HG03139 (cell line): Measurements from ENCODE around the gene NIT2.

ENCODE experiments used
- ATAC-seq: cut with Tn5 transposase; IDR thresholded peaks from one replicate; pipeline ENCODE4 v1.9.1; 2021; ENCODE audit not compliant: unreplicated experiment

NIT2 gene

GRCh38 chr3:100395679-100396431 lies 61.3 kb downstream of the NIT2 start:
- no peak for ATAC-seq

DNA sequence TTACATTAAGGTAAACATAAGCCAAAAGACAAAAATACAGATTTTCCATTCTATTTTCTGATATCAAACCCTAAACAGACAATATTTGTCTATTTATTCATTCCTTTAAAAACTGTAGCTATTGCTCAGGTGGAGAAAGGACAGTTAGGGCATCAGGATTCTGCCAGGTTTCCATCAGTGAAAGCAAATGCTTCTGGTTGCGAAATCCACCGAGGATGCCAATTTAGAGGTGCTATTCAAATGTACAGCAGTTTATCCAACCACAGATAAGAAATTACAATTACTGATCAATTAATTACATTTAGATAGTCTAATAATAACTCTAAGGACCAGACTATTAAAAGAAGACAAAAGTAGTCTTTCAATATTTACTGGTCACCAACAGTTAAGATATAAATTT lies 62.4 kb downstream of the NIT2 start:
- no peak for ATAC-seq

- no peak for ATAC-seq
Observed at GRCh38 chr3:100399341-100400071, 64.9 kb downstream of the NIT2 start.

- peak; percentile 3 for ATAC-seq
Observed at GRCh38 chr3:100400419-100400779, 65.8 kb downstream of the NIT2 start.

- peak; percentile 92 for ATAC-seq
Observed at GRCh38 chr3:100400780-100401673, 66.5 kb downstream of the NIT2 start, which contains the start of the genes LNP1 and TOMM70. Gene LNP1 (plus strand): TSS chr3:100401539. CDS start chr3:100429730, 28,191 bp downstream. Gene TOMM70 (minus strand): TSS chr3:100401089. CDS start chr3:100400949, 140 bp downstream.

DNA sequence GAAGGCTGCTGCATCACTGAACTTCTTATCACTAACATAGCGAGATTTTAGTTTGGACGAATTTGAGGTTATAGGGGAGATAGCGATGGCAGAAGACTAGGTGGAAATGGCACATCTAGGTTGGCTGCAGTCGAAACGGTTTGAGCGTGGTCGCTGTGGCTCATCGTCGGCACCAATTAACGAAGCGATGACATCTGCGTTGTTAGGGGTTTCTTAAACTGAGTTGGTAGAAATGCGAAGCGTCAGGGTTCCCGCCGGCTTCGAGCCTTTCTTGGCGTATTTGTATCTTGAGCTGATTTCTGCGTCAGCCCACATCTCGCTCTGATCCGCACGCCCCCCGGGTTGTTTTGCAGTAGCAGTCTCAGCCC lies 67.1 kb downstream of the NIT2 start:
- peak; percentile 17 for ATAC-seq

- ATAC-seq: no peak
Observed at GRCh38 chr3:100402256-100402655, 67.7 kb downstream of the NIT2 start.

DNA sequence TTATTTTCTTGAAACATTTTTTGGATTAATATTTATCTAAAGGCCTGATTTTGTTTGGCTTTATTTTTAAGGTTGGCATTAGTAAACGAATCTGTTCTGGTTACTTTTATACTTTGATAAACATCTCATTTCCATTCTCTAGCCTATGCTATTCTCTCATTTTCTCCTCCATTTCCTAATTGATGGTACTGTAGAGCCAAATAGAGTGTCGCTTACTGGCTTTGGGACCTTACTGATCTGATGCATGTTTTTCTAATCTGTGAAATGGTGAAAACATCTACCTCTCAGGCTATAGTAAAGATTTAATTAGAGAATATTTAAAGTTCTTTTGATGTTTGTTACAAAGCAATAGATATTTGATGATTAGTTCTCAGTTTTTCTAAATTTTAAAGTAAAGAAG lies 68.3 kb downstream of the NIT2 start:
- no peak for ATAC-seq

DNA sequence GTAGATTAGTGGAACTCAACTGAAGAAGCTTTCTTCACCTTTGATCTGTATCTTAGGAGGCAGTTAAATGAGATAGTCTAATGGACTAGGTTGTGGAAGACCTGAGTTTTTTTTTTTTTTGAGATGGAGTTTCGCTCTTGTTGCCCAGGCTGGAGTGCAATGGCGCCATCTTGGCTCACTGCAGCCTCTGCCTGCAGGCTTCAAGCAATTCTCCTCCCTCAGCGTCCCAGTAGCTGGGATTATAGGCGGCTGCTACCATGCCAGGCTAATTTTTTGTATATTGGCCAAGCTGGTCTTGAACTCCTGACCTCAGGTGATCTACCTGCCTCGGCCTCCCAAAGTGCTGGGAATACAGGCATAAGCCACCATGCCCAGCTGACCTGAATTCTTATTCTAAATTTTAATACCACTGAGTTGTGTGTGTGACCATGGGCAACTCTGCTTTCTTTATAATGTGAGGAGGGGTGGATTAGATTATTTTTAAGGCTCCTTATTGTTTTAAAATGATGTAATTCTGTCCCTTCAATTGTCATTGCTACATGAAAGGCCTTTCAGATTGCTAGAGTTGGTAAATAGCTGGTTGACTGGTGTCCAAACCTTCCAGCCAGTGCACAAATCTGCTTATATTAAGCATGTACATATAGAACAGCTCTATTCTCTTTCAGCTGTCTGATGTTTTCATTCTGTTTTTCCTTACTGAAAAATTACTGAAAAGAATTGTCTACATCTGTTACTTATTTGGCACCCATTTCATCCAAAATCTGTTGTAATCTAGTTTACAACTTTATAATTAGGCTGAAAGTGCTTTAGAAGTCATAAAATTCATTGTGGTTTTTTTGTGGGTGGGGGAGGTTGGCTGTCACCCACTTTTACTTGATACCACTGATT lies 69.0 kb downstream of the NIT2 start:
- no peak for ATAC-seq

DNA sequence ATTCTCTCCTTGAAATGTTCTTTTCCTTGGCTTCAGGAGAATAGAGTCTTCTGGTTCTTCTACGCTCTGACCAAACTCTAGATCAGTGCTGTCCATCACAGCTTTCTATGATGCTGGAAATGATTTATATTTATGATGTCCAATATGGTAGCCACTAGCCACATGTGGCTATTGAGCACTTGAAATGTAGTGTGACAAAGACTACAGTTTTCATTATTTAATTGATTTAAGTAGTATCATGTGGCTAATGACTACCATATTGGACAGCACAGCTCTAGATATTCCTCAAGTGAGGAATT lies 69.6 kb downstream of the NIT2 start:
- ATAC-seq: no peak

GRCh38 chr3:100407164-100407563 lies 72.6 kb downstream of the NIT2 start:
- ATAC-seq: no peak

GRCh38 chr3:100407977-100408532 lies 73.5 kb downstream of the NIT2 start:
- no peak for ATAC-seq
